Stimulated activated CD4-positive, alpha-beta T cell treated with anti-CD3 and anti-CD28 coated beads, Interleukin-2, amount 100 ng/mL, for 4 hours (primary cell): ENCODE data around the gene PPP1R3E.

Experiments used
- DNase-seq: peaks from one replicate; pipeline ENCODE4 v3.0.0-alpha.2; 2020; ENCODE audit warnings: low read depth

PPP1R3E gene

GRCh38 chr14:23248601-23249000 lies 54.1 kb downstream of the PPP1R3E start:
- DNase-seq, result no peak
